ENCODE measurements around the gene ZNF521.

The ZNF521 gene

DNA sequence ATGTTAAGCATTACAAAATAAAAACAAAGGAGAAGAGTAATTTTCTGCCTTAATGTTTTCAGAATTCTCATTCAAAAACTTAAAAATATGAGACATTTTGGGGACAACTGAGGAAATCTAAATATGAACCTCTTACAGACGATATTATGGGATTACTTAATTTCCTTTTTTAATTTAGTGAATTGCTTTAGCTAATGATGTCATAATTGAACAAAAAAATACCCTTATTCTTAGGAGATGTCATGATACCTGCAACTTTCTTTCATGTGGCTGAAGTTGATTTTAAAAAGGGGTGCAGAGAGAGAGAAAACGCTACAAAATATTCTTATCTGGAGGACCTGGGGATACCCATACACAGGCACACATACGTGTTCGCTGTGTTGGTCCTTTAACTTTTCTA, 129.3 kb downstream of the ZNF521 start:
- no peak for DNase-seq

- no peak for DNase-seq
Measured at GRCh38 chr18:25210622-25211021, 141.3 kb downstream of the ZNF521 start.

GRCh38 chr18:25192065-25192464, 159.9 kb downstream of the ZNF521 start:
- DNase-seq, result no peak

DNA sequence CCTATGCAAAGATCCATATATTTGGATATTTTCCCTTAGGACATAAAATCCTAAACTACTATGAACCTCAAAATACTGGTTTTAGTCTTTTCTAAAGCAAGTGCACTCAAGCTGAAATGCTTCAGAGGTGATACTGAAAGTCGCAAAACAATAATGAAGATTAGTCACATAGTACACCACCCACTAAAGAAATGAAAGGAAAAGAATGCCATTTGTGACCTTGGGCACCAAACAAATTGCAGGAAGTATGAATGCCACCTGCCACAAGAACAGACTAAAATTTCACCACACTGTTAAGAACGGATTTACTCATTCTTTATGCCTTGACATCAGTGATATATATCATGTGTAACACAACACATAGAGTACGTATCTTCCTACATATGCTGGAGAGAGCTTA, 161.5 kb downstream of the ZNF521 start:
- no peak for DNase-seq

GRCh38 chr18:25189391-25190185, 162.4 kb downstream of the ZNF521 start:
- no peak for DNase-seq

DNA sequence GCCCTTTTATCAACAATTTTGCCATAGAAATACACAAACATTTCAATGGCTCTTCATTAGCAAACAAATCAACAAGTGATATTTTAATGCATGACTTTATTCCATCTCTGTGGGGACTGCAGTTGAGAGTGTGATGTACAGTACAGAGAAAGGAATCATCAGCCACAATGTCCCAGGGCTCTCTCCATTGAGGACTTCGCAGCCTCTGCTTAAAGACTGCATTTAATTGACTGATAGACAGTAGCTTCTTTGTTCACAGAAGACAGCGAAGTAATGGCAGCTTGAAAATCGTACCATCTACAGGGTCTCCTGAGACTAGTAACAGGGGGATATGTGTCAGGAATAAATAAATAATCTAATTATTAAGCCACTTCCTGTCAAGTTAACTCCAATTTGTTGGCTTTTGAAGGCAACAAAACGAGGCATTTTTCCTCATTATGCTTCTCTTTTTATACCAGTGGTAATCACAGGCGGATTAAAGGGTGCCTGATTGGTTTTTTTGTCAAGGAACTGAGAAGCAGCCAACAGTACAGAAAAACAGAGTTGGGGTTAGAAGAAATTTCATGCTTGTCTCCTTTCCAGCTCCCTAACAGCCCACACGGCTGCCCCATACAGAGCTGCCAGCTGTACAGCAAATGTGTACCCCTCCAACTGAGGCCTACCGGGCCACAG, 164.3 kb downstream of the ZNF521 start:
- no peak for DNase-seq

DNA sequence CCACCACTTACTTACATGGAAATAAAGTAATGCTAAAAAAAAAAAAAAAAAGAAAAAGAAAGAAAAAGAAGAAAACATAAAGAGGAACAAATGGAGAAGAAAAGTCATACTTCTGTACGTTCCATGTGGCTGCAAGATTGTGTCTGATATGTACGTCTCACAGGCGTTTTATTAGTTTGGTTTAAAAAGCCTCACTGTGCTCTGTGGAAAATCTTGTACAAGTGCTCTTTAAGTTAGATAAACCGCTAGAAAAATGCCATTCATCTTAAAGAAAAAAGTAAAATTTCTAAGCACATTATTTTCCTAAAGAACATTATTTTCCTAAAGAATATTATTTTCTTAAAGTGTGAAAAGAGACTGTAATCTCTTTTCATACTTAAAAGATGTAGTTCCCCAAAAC, 165.1 kb downstream of the ZNF521 start:
- DNase-seq, result no peak

GRCh38 chr18:25181993-25182392, 170.0 kb downstream of the ZNF521 start:
- DNase-seq, result no peak

DNA sequence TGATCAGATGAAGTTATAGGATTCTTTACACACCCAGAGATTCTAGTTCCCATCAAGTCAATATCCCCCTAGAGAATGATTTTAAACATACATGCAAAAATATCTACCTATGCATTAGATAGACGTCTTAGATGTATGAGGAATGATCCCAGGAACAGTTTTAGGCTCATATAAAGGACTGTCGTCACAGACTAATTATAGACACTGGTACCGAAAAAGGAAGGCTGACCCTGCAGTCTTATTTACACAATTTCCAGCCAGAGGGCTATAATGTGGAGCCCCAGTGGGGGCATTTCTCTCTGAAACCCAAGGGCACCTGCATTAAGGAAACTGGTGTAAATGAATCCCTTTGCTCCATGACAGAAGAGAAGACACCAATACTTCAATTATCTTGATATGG, 170.4 kb downstream of the ZNF521 start:
- DNase-seq, result no peak

- DNase-seq, result no peak
Measured at GRCh38 chr18:25180973-25181548, 170.9 kb downstream of the ZNF521 start.

DNA sequence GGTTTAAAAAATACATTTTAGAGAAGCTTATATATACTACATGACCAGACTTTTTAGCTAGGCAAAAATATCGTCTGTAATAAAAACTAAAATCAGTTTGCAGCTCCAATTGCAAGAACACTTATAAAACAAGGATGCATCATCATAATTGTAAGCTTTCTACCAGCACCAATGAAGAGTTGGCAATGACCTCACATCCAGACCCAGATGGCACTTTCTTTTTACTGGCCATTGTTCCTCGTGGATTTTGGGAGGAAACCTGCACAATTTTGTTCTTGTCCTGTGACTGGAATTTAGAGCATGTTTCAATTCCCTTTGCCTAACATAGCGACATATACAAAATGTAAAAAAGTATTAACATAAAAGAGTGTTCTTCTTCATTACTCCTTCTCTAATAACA, 174.3 kb downstream of the ZNF521 start:
- DNase-seq, result no peak

DNA sequence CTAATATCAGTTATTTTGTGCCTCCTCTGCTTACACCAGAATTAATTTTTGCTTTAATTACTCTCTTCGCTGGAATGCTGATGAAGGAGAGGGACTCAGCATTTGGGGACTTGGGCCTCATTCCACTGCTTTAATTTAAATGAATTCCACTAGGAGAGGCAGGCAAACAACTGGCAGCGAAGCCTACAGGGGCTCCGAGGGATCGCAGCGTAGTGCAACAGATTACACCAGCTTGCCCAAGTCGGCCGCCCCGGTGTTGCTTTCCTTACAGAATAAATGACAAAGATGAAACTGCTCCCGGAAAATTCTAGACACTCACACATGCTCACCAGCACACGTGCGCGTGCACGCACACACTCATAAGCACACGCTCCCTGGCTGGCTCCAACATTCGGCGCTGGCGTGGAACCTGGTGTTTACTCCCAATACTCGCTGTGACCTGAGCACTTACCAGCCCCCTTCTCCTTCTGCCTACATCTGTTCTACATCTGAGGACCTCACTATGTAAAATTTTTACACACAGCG, 175.4 kb downstream of the ZNF521 start:
- no peak for DNase-seq

- DNase-seq, result no peak
Measured at GRCh38 chr18:25175558-25176517, 176.1 kb downstream of the ZNF521 start.

DNA sequence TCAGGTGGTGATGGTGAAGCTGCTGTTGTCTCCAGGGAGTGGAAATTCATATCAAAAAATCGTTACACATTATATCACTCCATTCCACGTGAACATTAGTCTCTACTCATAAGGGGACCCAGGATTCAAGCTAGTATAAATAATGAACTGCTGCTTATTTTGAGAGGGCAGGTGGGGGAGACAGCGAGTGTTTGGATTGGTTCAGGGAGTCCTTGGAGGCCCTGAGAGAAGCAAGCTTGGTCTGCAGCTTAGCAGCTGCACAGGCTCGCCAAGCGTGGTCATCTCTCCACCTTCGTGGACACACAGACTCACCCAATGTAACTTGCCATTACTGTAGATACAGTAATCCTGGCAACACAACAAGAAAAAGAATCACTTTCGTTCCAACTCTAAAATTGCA, 177.6 kb downstream of the ZNF521 start:
- DNase-seq, result no peak

- no peak for DNase-seq
Measured at GRCh38 chr18:25171334-25171733, 180.6 kb downstream of the ZNF521 start.

DNA sequence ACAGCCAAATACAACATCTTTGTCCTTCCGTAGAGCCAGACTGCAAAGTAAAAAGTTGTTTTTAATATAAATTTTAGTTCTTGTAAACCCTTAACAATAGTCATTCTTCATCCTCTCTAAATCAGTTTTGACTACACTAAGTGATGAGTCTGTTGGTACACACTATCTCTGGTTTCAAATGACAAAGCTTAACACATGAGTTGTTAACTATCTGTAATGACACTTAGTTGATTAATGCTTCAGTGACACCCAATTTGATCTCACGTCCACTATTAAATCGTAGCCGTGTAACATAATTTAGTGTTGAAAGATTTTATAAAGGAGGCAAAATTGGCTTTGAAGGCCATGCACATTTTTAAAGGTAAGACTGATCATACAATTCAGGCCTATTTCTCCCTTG, 181.6 kb downstream of the ZNF521 start:
- DNase-seq, result no peak

GRCh38 chr18:25169701-25170100, 182.3 kb downstream of the ZNF521 start:
- no peak for DNase-seq

- no peak for DNase-seq
Measured at GRCh38 chr18:25167612-25168410, 184.2 kb downstream of the ZNF521 start.

DNA sequence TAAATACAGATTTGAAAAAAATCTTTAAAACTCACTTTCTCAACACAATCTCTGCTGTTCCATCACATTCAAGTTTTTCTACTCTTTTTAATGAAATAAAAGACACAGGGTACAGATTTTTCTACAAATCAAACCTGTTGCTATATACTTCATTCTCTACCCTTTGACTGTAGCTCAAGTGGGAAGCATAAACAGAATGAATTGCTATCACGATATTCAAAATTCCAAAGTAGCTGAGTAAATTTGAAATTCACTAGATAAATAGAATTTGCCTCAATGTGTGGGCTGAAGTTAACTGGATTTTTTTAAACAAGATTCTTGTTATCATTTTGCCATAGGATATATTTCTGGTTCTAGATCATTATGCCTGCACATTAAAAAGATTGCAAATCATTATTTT, 185.9 kb downstream of the ZNF521 start:
- no peak for DNase-seq

GRCh38 chr18:25164848-25165811, 186.8 kb downstream of the ZNF521 start:
- DNase-seq, result no peak

Measured in CD4-positive, alpha-beta T cell treated with Interleukin-17A for 4 hours (primary cell).